IPS-NIHi11 (cell line): ENCODE data around the gene MLH1.

ENCODE experiments used
- DNase-seq: peaks from one replicate; pipeline ENCODE4 v3.0.0; 2012; ENCODE audit warnings: mixed read lengths, low spot score

Gene MLH1

GRCh38 chr3:37094636-37095035 is 101.3 kb downstream of the MLH1 start:
- DNase-seq: no peak

DNA sequence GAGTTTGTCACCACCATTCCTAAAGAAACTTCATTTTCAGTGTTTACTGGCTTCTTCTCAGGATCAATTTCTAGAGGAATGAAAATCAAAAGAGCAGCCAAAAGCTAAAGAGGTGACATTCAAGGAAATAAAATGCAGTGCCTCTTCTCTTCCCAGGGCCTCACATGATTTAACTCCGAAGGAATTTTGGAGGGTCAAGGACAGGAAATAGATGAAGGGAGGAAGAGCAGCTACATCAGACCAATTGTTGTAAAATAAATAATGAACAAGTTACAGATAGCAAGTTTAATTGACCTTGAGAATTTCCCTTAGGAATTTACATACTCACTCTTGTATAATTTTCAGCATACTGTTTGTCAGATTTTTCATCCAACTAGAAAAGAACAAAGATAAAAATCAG is 103.0 kb downstream of the MLH1 start:
- peak; percentile 41 for DNase-seq

GRCh38 chr3:37096975-37097374 is 103.7 kb downstream of the MLH1 start:
- DNase-seq: no peak

- DNase-seq: no peak
These were observed 104.5 kb downstream of the MLH1 start for GRCh38 chr3:37097776-37098175.

GRCh38 chr3:37098884-37099283 is 105.6 kb downstream of the MLH1 start:
- no peak for DNase-seq

GRCh38 chr3:37099469-37099868 is 106.2 kb downstream of the MLH1 start:
- DNase-seq: no peak

DNA sequence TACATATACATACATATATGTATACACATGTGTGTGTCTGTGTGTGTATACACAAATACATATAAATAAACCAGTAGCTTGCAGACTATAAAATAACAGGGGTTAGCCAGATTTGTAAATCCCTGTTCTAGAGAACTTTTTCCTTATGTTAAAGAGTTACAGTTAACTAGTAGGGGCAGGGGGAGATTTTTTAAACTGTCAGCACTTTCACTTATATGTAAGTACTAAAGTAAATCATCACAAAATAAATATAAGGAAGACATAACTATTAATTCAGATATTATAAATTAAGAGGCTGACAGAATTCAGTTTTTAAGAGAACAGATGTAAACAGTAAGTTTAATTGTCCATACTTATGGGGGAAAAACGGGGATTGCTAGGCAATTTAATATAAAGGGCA is 107.1 kb downstream of the MLH1 start:
- no peak for DNase-seq
